ENCODE data around the gene COA1. TPM values are rescaled to one million over a fixed set of nuclear protein-coding genes. Genes with fewer than 3 reads are reported as not detected.

Gene COA1
- total RNA-seq, 1 experiment from 2014 or later = 109 TPM

- CTCF ChIA-PET = no interaction called here
- intact Hi-C loops (cut with micrococcal nuclease; ENCODE audit: unreplicated experiment) = no loop called here
- DNase-seq = no peak
- Mint-ChIP-seq H3K27me3 (ENCODE audit: unreplicated experiment) (no peaks in the 10 kb centered on the region), H3K4me3 (ENCODE audit: low read depth, unreplicated experiment) (no peak overlapping the region), H3K9me3 (ENCODE audit: low read depth, unreplicated experiment) (no peaks in the 10 kb centered on the region), H3K4me1 (ENCODE audit: low read depth, unreplicated experiment) (peaks cover 7% of the 10 kb centered on the region), H3K27ac (ENCODE audit: unreplicated experiment) (peak overlapping the region; percentile 43), H3K36me3 (ENCODE audit: insufficient read depth, unreplicated experiment) (peaks cover 35% of the 10 kb centered on the region)
- no TSS peak for BruUV-seq (replicated peaks)
- no peak for TF ChIP-seq CTCF (IDR thresholded peaks at IDR 0.05; ENCODE audit: unreplicated experiment)
These were observed 117.2 kb downstream of the COA1 start for GRCh38 chr7:43612128-43612527.

DNA sequence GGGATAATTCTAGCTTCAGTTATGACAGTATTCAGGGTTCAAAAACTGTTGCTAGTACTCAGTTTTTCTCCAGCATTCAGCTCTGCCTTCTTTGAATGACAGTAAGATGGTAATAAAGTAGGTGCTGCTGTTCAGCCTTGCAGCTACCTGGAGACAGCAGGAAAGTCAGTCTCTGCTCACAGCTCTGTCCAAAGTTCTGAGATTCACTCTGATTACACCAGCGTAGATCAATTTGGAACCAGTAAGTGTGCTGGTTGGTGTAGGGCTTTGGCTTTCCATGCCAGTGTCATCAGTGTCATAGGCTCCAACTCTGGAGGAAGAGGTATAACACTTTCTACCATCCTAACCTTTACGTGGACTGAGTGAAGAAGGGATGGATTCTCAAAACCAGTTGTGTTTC, 120.2 kb downstream of the COA1 start:
- BruUV-seq (replicated peaks) = no TSS peak
- TF ChIP-seq CTCF (IDR thresholded peaks at IDR 0.05; ENCODE audit: unreplicated experiment) = no peak
- CTCF ChIA-PET = interaction anchor here (0.6 to 1.1 kb wide), 2 partner anchors 26 to 71 kb away, joined by 3 to 4 read pairs; partner anchors contain the start of gene STK17A
- peaks cover 9% of the 10 kb centered on the region for H3K9me3 Mint-ChIP-seq (ENCODE audit: low read depth, unreplicated experiment)
- no peak overlapping the region for H3K4me3 Mint-ChIP-seq (ENCODE audit: low read depth, unreplicated experiment)
- no peaks in the 10 kb centered on the region for H3K27me3 Mint-ChIP-seq (ENCODE audit: unreplicated experiment)
- intact Hi-C loops (cut with micrococcal nuclease; ENCODE audit: unreplicated experiment) = no loop called here
- no peak for DNase-seq
- H3K27ac Mint-ChIP-seq (ENCODE audit: unreplicated experiment) = peak overlapping the region; percentile 12
- peaks cover 27% of the 10 kb centered on the region for H3K36me3 Mint-ChIP-seq (ENCODE audit: insufficient read depth, unreplicated experiment)
- H3K4me1 Mint-ChIP-seq (ENCODE audit: low read depth, unreplicated experiment) = peaks cover 8% of the 10 kb centered on the region

- peaks cover 8% of the 10 kb centered on the region for H3K4me1 Mint-ChIP-seq (ENCODE audit: low read depth, unreplicated experiment)
- CTCF ChIA-PET = interaction anchor here (0.6 kb wide), 1 partner anchor 83 kb away, joined by 3 read pairs; no protein-coding TSS in a partner anchor
- DNase-seq = no peak
- no peak overlapping the region for H3K27ac Mint-ChIP-seq (ENCODE audit: unreplicated experiment)
- TF ChIP-seq CTCF (IDR thresholded peaks at IDR 0.05; ENCODE audit: unreplicated experiment) = no peak
- H3K36me3 Mint-ChIP-seq (ENCODE audit: insufficient read depth, unreplicated experiment) = peaks cover 26% of the 10 kb centered on the region
- peaks cover 9% of the 10 kb centered on the region for H3K9me3 Mint-ChIP-seq (ENCODE audit: low read depth, unreplicated experiment)
- H3K27me3 Mint-ChIP-seq (ENCODE audit: unreplicated experiment) = no peaks in the 10 kb centered on the region
- H3K4me3 Mint-ChIP-seq (ENCODE audit: low read depth, unreplicated experiment) = no peak overlapping the region
- no TSS peak for BruUV-seq (replicated peaks)
- intact Hi-C loops (cut with micrococcal nuclease; ENCODE audit: unreplicated experiment) = no loop called here
These were observed 125.1 kb downstream of the COA1 start for GRCh38 chr7:43604251-43604650.

- Mint-ChIP-seq H3K4me1 (ENCODE audit: low read depth, unreplicated experiment) (peaks cover 8% of the 10 kb centered on the region), H3K4me3 (ENCODE audit: low read depth, unreplicated experiment) (no peak overlapping the region), H3K27ac (ENCODE audit: unreplicated experiment) (no peak overlapping the region), H3K27me3 (ENCODE audit: unreplicated experiment) (no peaks in the 10 kb centered on the region), H3K9me3 (ENCODE audit: low read depth, unreplicated experiment) (peaks cover 9% of the 10 kb centered on the region), H3K36me3 (ENCODE audit: insufficient read depth, unreplicated experiment) (peaks cover 25% of the 10 kb centered on the region)
- no peak for DNase-seq
- intact Hi-C loops (cut with micrococcal nuclease; ENCODE audit: unreplicated experiment) = no loop called here
- TF ChIP-seq CTCF (IDR thresholded peaks at IDR 0.05; ENCODE audit: unreplicated experiment) = no peak
- no TSS peak for BruUV-seq (replicated peaks)
- CTCF ChIA-PET = interaction anchor here (1.2 kb wide), 2 partner anchors 18 to 19 kb away, joined by 3 to 4 read pairs; partner anchors contain the start of gene STK17A
These were observed 127.1 kb downstream of the COA1 start for GRCh38 chr7:43602256-43602655.
